ENCODE results near the gene DEFB123. TPM values are rescaled to one million over a fixed set of nuclear protein-coding genes. Genes with fewer than 3 reads are reported as not detected.

Gene DEFB123
- total and polyA plus RNA-seq, 9 of the 15 experiments (the other 6 are each of a cell fraction or from before 2014, with no cell fraction given) = not detected

DNA sequence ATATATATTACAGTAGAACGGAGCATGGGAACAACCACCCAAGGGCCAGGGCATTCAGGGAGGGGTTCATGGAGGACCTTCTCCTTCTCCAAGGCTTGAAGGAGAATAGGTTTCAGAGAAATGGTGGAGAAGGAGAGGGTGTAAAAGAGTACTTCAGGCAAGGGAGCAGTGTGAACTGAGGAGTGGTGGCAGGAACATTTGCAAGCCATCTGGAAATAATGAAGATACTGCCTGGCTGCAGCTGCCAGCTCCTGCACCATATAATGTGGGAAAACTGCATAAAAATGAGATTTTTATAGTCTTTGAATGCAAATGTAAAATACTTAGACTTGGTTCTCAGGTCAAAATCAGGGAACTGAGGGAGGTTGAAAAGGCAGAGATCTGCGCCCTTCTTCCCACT lies 24.8 kb upstream of the DEFB123 start (continued):
- TF ChIP-seq NR3C1 (CRISPR knock-in tag; IDR thresholded peaks at IDR 0.05) (no peak), MEF2A (IDR thresholded peaks at IDR 0.05; ENCODE audit: control insufficient read depth, low read depth, low read length) (no peak), GABPA (tag; conservative IDR thresholded peaks at IDR 0.05; ENCODE audit: low read depth) (no peak), ZNF780A (CRISPR knock-in tag; IDR thresholded peaks at IDR 0.05) (no peak), ZNF165 (CRISPR knock-in tag; IDR thresholded peaks at IDR 0.05; ENCODE audit: borderline replicate concordance) (no peak), C11orf30 (IDR thresholded peaks at IDR 0.05; ENCODE audit: low read depth) (no peak), PCBP2 (IDR thresholded peaks at IDR 0.05; ENCODE audit: low read depth, low read length, poor library complexity, severe bottlenecking) (no peak), SMARCB1 (IDR thresholded peaks at IDR 0.05; ENCODE audit: insufficient read length, low read depth) (no peak)
- TF ChIP-seq, protein P1, sequence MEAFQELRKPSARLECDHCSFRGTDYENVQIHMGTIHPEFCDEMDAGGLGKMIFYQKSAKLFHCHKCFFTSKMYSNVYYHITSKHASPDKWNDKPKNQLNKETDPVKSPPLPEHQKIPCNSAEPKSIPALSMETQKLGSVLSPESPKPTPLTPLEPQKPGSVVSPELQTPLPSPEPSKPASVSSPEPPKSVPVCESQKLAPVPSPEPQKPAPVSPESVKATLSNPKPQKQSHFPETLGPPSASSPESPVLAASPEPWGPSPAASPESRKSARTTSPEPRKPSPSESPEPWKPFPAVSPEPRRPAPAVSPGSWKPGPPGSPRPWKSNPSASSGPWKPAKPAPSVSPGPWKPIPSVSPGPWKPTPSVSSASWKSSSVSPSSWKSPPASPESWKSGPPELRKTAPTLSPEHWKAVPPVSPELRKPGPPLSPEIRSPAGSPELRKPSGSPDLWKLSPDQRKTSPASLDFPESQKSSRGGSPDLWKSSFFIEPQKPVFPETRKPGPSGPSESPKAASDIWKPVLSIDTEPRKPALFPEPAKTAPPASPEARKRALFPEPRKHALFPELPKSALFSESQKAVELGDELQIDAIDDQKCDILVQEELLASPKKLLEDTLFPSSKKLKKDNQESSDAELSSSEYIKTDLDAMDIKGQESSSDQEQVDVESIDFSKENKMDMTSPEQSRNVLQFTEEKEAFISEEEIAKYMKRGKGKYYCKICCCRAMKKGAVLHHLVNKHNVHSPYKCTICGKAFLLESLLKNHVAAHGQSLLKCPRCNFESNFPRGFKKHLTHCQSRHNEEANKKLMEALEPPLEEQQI (IDR thresholded peaks at IDR 0.05) = no peak
- TF ChIP-seq, protein P2, sequence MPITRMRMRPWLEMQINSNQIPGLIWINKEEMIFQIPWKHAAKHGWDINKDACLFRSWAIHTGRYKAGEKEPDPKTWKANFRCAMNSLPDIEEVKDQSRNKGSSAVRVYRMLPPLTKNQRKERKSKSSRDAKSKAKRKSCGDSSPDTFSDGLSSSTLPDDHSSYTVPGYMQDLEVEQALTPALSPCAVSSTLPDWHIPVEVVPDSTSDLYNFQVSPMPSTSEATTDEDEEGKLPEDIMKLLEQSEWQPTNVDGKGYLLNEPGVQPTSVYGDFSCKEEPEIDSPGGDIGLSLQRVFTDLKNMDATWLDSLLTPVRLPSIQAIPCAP (CRISPR knock-in tag; IDR thresholded peaks at IDR 0.05; ENCODE audit: borderline replicate concordance) = no peak
- TF ChIP-seq, protein P3, sequence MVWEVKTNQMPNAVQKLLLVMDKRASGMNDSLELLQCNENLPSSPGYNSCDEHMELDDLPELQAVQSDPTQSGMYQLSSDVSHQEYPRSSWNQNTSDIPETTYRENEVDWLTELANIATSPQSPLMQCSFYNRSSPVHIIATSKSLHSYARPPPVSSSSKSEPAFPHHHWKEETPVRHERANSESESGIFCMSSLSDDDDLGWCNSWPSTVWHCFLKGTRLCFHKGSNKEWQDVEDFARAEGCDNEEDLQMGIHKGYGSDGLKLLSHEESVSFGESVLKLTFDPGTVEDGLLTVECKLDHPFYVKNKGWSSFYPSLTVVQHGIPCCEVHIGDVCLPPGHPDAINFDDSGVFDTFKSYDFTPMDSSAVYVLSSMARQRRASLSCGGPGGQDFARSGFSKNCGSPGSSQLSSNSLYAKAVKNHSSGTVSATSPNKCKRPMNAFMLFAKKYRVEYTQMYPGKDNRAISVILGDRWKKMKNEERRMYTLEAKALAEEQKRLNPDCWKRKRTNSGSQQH (CRISPR knock-in tag; IDR thresholded peaks at IDR 0.05) = no peak

Measured in K562 (cell line).